Endometrial microvascular endothelial cells (primary cell): ENCODE data around the gene SYNGR4. TPM values are rescaled to one million over a fixed set of nuclear protein-coding genes. Genes with fewer than 3 reads are reported as not detected.

Experiments used
- in situ Hi-C: cut with HindIII; loops from 2 replicates; pipeline ENCODE4 v1.10.0; 2017; ENCODE audit warnings: low sequenced_read_pairs, low pct_unique_long_range_greater_than_20kb; ENCODE audit errors: inconsistent ontology term
- total RNA-seq: library from RNA; depleted of rRNA; stranded (reverse); fragments of >200 nt; gene quantifications from one replicate; pipeline ENCODE4 v1.2.3, GENCODE V29; 2015; ENCODE audit errors: inconsistent ontology term

SYNGR4 gene
- total RNA-seq, 1 donor from 2014 or later, result not detected

DNA sequence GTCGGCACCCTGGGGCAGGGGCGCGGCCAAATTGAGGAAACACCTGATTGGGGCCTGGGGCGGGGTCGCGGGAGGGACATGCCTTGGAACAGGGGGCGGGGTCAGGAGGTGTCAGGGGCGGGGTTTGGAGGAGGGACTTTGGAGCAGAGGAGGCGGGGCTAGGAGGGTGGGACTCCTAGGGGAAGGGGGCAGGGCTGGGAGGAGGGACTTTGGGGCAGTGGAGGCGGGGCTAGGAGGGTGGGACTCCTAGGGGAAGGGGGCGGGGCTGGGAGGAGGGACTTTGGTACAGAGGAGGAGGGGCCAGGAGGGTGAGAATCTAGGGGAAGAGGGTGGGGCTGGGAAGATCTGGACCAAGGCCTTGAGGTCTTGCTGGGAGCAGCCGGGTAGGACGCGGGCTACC lies 51.2 kb downstream of the SYNGR4 start:
- in situ Hi-C loops, result no loop called here

- in situ Hi-C loops, result no loop called here
Observed at GRCh38 chr19:48415806-48416221, 51.6 kb downstream of the SYNGR4 start.

DNA sequence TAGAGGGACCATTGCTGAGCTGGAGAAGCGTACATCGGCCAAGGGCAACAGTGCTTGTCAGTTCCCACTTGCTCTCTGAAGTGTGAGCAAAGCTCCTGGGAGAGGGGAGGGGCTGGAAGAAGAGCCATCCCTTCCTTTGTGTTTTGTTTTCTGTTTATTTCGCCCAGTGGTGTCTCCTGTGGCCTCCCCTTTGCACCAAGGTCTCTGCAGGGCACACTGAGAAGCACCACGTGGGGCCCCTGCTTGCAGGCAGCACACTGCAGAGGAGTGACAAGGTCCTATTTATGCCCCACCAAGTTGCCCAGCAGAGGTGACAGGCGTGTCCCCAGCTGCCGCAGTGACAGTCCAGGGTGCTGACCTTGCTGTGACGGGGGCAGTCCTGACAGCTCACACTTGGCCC lies 53.3 kb downstream of the SYNGR4 start:
- in situ Hi-C loops, result no loop called here

- in situ Hi-C loops, result no loop called here
Observed at GRCh38 chr19:48418317-48419064, 54.3 kb downstream of the SYNGR4 start.

DNA sequence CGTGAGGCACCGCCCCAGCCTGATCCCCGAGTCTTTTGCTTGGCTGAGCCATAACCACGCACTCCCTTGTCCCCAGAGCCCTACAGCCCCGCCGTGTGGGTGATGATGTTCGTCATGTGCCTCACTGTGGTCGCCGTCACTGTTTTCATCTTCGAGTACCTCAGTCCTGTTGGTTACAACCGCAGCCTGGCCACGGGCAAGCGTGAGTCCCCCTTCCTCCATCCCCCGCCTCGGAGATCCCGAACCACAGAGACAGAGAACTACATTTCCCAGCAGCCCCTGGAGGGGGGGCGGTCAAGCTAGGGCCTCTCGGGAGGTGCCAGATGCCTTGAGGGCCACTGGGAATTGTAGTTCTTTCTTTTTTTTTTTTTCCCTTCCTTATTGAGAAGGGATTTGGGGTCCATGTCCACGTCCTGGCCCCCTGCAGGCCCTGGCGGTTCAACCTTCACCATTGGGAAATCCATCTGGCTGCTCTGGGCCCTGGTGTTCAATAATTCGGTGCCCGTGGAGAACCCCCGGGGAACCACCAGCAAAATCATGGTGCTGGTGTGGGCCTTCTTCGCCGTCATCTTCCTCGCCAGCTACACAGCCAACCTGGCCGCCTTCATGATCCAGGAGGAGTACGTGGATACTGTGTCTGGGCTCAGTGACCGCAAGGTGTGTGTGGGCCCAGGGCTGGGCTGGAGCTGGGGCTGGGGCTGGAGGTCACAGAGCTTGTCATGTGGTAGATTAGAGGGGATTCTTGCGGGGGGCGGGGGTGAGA lies 55.2 kb downstream of the SYNGR4 start:
- in situ Hi-C loops, result no loop called here

GRCh38 chr19:48421548-48421947 lies 57.4 kb downstream of the SYNGR4 start:
- in situ Hi-C loops, result no loop called here

- in situ Hi-C loops, result no loop called here
Observed at GRCh38 chr19:48424694-48425219, 60.6 kb downstream of the SYNGR4 start.

Other genes with a start within 250 kb of the SYNGR4 start
- gene LIG1, start 194.0 kb upstream of the SYNGR4 start, total RNA-seq, result 46.6 TPM
- 3.6 TPM for gene ZSWIM9, start 193.7 kb upstream of the SYNGR4 start, total RNA-seq
- 36.9 TPM for gene CARD8, start 108.5 kb upstream of the SYNGR4 start, total RNA-seq
- 0.28 TPM for gene ZNF114, start 94.3 kb upstream of the SYNGR4 start, total RNA-seq
- gene EMP3, start 38.8 kb upstream of the SYNGR4 start, total RNA-seq, result 90.4 TPM
- 8.9 TPM for gene TMEM143, start 427 bp upstream of the SYNGR4 start, total RNA-seq
- 151 TPM for gene KDELR1, start 27.2 kb downstream of the SYNGR4 start, total RNA-seq
- 0.28 TPM for gene GRIN2D, start 29.3 kb downstream of the SYNGR4 start, total RNA-seq
- gene GRWD1, start 81.6 kb downstream of the SYNGR4 start, total RNA-seq, result 84.6 TPM
- gene KCNJ14, start 91.2 kb downstream of the SYNGR4 start, total RNA-seq, result 0.84 TPM
- 19.0 TPM for gene CYTH2, start 105.0 kb downstream of the SYNGR4 start, total RNA-seq
- gene LMTK3, start 147.5 kb downstream of the SYNGR4 start, total RNA-seq, result not detected
- gene SULT2B1, start 187.8 kb downstream of the SYNGR4 start, total RNA-seq, result not detected
- gene SPACA4, start 242.4 kb downstream of the SYNGR4 start, total RNA-seq, result not detected